ENCODE results near the gene FRS2.
"Not testable (repeated sequence)": the region's sequence is repeated elsewhere in the genome, so short reads cannot be mapped to it uniquely, and the experiment has no call there.

The FRS2 gene
- 25.6 to 33.5 (median 30.5) reads per million in 4 donors for total RNA-seq

GRCh38 chr12:69470189-69471075 is at the start of gene FRS2:
TSS of gene FRS2 (plus strand) at chr12:69470388. CDS start at chr12:69569031, 98,643 bp downstream.
- DNase-seq, result peak; percentile 68 to 87 (median 73)

- DNase-seq, result no peak
These were observed 48.6 kb upstream of the FRS2 start for GRCh38 chr12:69421548-69421947.

- DNase-seq, result no peak
These were observed 46.9 kb upstream of the FRS2 start for GRCh38 chr12:69423037-69423905.

- DNase-seq, result no peak
These were observed 44.8 kb upstream of the FRS2 start for GRCh38 chr12:69425417-69425816.

GRCh38 chr12:69428351-69429073 is 41.7 kb upstream of the FRS2 start:
- DNase-seq, result no peak

- no peak for DNase-seq
These were observed 39.1 kb upstream of the FRS2 start for GRCh38 chr12:69430942-69431590.

GRCh38 chr12:69431591-69432222 is 38.5 kb upstream of the FRS2 start:
- DNase-seq, result no peak

GRCh38 chr12:69433653-69434052 is 36.5 kb upstream of the FRS2 start:
- DNase-seq, result no peak

GRCh38 chr12:69435644-69436043 is 34.5 kb upstream of the FRS2 start:
- no peak for DNase-seq

- DNase-seq, result no peak
These were observed 33.1 kb upstream of the FRS2 start for GRCh38 chr12:69437073-69437472.

- no peak for DNase-seq
These were observed 31.6 kb upstream of the FRS2 start for GRCh38 chr12:69438539-69438938.

GRCh38 chr12:69440016-69440415 is 30.2 kb upstream of the FRS2 start:
- no peak for DNase-seq

GRCh38 chr12:69440886-69441285 is 29.3 kb upstream of the FRS2 start:
- no peak for DNase-seq

GRCh38 chr12:69442894-69443293 is 27.3 kb upstream of the FRS2 start:
- no peak for DNase-seq

- no peak for DNase-seq
These were observed 26.3 kb upstream of the FRS2 start for GRCh38 chr12:69443916-69444315.

GRCh38 chr12:69447892-69448291 is 22.3 kb upstream of the FRS2 start:
- no peak for DNase-seq

- DNase-seq, result not testable (repeated sequence)
These were observed 17.5 kb upstream of the FRS2 start for GRCh38 chr12:69452598-69453132.

- DNase-seq, result no peak
These were observed 13.9 kb upstream of the FRS2 start for GRCh38 chr12:69456239-69456638.

- DNase-seq, result no peak
These were observed 12.8 kb upstream of the FRS2 start for GRCh38 chr12:69457433-69457832.

GRCh38 chr12:69459477-69459876 is 10.7 kb upstream of the FRS2 start:
- no peak for DNase-seq

- no peak for DNase-seq
These were observed 5.8 kb upstream of the FRS2 start for GRCh38 chr12:69464428-69464827.

- DNase-seq, result no peak
These were observed 3.3 kb upstream of the FRS2 start for GRCh38 chr12:69466867-69467266.
